ENCODE data around the gene ITGBL1.

The ITGBL1 gene

GRCh38 chr13:101523154-101524131 lies 71.0 kb downstream of the ITGBL1 start:
- H3K9me3 ChIP-seq (ENCODE audit: severe bottlenecking) = no peaks in the 10 kb centered on the region
- no peak for DNase-seq
- TF ChIP-seq CTCF (IDR thresholded peaks at IDR 0.05; ENCODE audit: low read depth, low read length) = no peak
- H3K27me3 ChIP-seq (ENCODE audit: insufficient read depth, low read depth, severe bottlenecking) = no peaks in the 10 kb centered on the region
- no peak overlapping the region for H3K4me3 ChIP-seq (ENCODE audit: low read depth, low read length)
- no peak overlapping the region for H3K27ac ChIP-seq
- H3K36me3 ChIP-seq = no peaks in the 10 kb centered on the region

- no peak overlapping the region for H3K4me3 ChIP-seq (ENCODE audit: low read depth, low read length)
- DNase-seq = no peak
- no peaks in the 10 kb centered on the region for H3K36me3 ChIP-seq
- TF ChIP-seq CTCF (IDR thresholded peaks at IDR 0.05; ENCODE audit: low read depth, low read length) = no peak
- H3K27ac ChIP-seq = no peak overlapping the region
- H3K27me3 ChIP-seq (ENCODE audit: insufficient read depth, low read depth, severe bottlenecking) = no peaks in the 10 kb centered on the region
- H3K9me3 ChIP-seq (ENCODE audit: severe bottlenecking) = no peaks in the 10 kb centered on the region
Observed at GRCh38 chr13:101527130-101527529, 74.7 kb downstream of the ITGBL1 start.

DNA sequence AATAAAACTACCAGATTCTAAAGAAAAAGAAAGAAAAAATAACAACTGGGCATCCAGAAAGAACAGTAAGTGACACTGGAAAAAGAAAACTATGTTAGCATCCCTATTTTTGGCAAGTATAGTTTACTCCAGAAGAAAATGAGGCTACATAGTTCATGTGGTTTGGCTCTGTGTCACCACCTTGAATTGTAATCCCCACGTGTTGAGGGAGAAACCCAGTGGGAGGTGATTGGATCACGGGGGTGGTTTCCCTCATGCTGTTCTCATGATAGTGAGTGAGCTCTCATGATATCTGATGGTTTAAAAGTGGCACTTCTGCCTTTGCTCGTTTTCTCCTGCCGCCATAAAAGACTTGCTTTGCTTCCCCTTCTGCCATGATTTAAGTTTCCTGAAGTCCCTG lies 76.9 kb downstream of the ITGBL1 start:
- no peak for DNase-seq
- H3K27ac ChIP-seq = no peak overlapping the region

GRCh38 chr13:101530293-101530692 lies 77.8 kb downstream of the ITGBL1 start:
- no peaks in the 10 kb centered on the region for H3K27me3 ChIP-seq (ENCODE audit: insufficient read depth, low read depth, severe bottlenecking)
- DNase-seq = no peak
- no peak overlapping the region for H3K4me3 ChIP-seq (ENCODE audit: low read depth, low read length)
- H3K9me3 ChIP-seq (ENCODE audit: severe bottlenecking) = no peaks in the 10 kb centered on the region
- H3K27ac ChIP-seq = no peak overlapping the region
- no peaks in the 10 kb centered on the region for H3K36me3 ChIP-seq
- TF ChIP-seq CTCF (IDR thresholded peaks at IDR 0.05; ENCODE audit: low read depth, low read length) = no peak

More for the DNA sequence above, 76.9 kb downstream of the ITGBL1 start:
- Histone ChIP-seq H3K4me3 (ENCODE audit: low read depth, low read length) (no peak overlapping the region), H3K27me3 (ENCODE audit: insufficient read depth, low read depth, severe bottlenecking) (no peaks in the 10 kb centered on the region), H3K36me3 (no peaks in the 10 kb centered on the region), H3K9me3 (ENCODE audit: severe bottlenecking) (no peaks in the 10 kb centered on the region)
- TF ChIP-seq CTCF (IDR thresholded peaks at IDR 0.05; ENCODE audit: low read depth, low read length) = no peak

DNA sequence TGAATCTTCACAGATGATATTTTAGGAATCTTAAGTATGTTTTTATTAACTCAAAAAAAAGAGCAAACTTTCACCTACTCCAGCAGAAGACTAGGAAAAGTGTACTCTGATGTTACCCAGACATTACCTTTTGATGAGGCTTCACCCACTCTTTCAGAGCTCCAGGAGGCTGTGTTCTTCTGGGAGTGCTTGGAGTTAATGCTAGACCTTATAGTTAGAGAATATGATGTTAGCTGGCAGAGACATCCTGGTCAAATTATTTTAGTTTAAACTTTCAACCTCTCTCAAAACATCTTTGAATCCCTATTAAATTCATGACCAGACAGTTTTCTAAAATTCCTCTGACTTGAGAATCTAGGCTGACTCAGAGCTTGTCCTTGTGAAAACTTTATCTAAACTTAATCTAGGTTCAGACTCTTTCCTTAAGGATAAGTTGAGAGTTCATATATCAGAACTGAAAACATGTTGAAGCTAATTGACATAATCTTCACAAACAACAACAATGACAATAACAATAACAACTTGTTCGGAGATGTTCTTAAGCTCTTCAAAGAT lies 82.8 kb downstream of the ITGBL1 start:
- H3K36me3 ChIP-seq = no peaks in the 10 kb centered on the region
- no peaks in the 10 kb centered on the region for H3K9me3 ChIP-seq (ENCODE audit: severe bottlenecking)
- no peak for DNase-seq
- H3K4me3 ChIP-seq (ENCODE audit: low read depth, low read length) = no peak overlapping the region
- no peak for TF ChIP-seq CTCF (IDR thresholded peaks at IDR 0.05; ENCODE audit: low read depth, low read length)
- no peak overlapping the region for H3K27ac ChIP-seq
- H3K27me3 ChIP-seq (ENCODE audit: insufficient read depth, low read depth, severe bottlenecking) = no peaks in the 10 kb centered on the region

Measured in WERI-Rb-1 (cell line).